ENCODE results near the gene ST3GAL5.

- no peak for TF ChIP-seq CTCF (conservative IDR thresholded peaks at IDR 0.05; ENCODE audit: low read depth, low read length)
- no peak for TF ChIP-seq EZH2 (IDR thresholded peaks at IDR 0.05; ENCODE audit: borderline replicate concordance, low read depth, low read length, poor library complexity, severe bottlenecking)
Observed at GRCh38 chr2:85858841-85859240, 29.9 kb downstream of the ST3GAL5 start.

All from A673 (cell line).